Measurements from ENCODE around the gene PRDX6. TPM values are rescaled to one million over a fixed set of nuclear protein-coding genes. Genes with fewer than 3 reads are reported as not detected.

Gene PRDX6
- total and polyA plus RNA-seq, 2 of the 8 experiments (the other 6 are each of a cell fraction or from before 2014, with no cell fraction given): 348 to 677 TPM

DNA sequence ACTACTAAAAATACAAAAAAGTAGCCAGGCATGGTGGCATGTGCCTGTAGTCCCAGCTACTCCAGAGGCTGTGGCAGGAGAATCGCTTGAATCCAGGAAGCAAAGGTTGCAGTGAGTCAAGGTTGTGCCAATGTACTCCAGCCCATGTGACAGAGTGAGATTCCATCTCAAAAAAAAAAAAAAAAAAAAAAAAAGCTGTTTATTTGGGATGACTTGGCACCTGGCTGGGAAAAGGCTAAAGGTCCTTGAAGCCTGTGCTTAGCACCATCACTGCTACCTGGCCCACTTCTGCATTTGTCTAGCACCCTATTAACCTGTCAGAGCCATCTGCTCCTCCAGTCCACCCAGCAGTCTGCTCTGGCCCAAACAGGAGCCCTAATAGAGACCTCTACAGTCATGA lies 25.0 kb downstream of the PRDX6 start:
- Histone ChIP-seq H2BK5ac (ENCODE audit: low read depth, low read length) (no peak overlapping the region), H2BK12ac (ENCODE audit: low read depth, low read length) (no peak overlapping the region), H2BK120ac (replicated peaks; ENCODE audit: low read depth, low read length) (no peak overlapping the region), H3K27ac (ENCODE audit: low read depth, low read length) (no peak overlapping the region), H2BK15ac (ENCODE audit: low read length) (no peak overlapping the region), H3K14ac (ENCODE audit: insufficient read length) (no peak overlapping the region), H2AFZ (ENCODE audit: low read length) (no peak overlapping the region), H3K56ac (replicated peaks; ENCODE audit: insufficient read length, low read depth, low read length) (no peak overlapping the region), H4K8ac (ENCODE audit: extremely low read depth, insufficient read depth, low read length) (no peak overlapping the region), H2AK5ac (ENCODE audit: low read depth, low read length) (no peak overlapping the region), H3K23me2 (ENCODE audit: low read depth, low read length) (no peaks in the 10 kb centered on the region), H3K4me3 (ENCODE audit: extremely low read depth in 1 of 4, insufficient read depth in 2 of 4, low read depth in 3 of 4, low read length in 4 of 4) (no peak overlapping the region), H3K36me3 (ENCODE audit: control insufficient read depth in 2 of 4, insufficient read depth in 4 of 4, low read length in 3 of 4) (no peaks in the 10 kb centered on the region), H3K9ac (replicated peaks in 1 of 4; ENCODE audit: extremely low read depth in 1 of 4, low read depth in 3 of 4, low read length in 3 of 4) (no peak overlapping the region), H3K79me2 (ENCODE audit: control insufficient read depth in 1 of 2, insufficient read depth in 2 of 2, low read length in 2 of 2) (no peaks in the 10 kb centered on the region), H4K5ac (ENCODE audit: insufficient read length, low read depth, low read length) (no peak overlapping the region), H3K4me1 (replicated peaks in 1 of 4; ENCODE audit: control insufficient read depth in 3 of 4, insufficient read depth in 4 of 4, low read length in 3 of 4) (peaks cover 0 to 1% (median 0%) of the 10 kb centered on the region in 4 experiments; a peak in 2 of 7 replicates), H3K79me1 (ENCODE audit: low read depth, low read length) (no peaks in the 10 kb centered on the region), H3K18ac (ENCODE audit: extremely low read depth, low read length) (no peak overlapping the region), H3K23ac (ENCODE audit: insufficient read length) (no peak overlapping the region), H3K4ac (replicated peaks; ENCODE audit: insufficient read length, low read depth, low read length) (no peak overlapping the region), H3K9me3 (ENCODE audit: insufficient read depth in 2 of 2, low read depth in 1 of 2, low read length in 1 of 2) (peaks cover under 1 to 7% of the 10 kb centered on the region in 2 experiments; a peak in 3 of 4 replicates), H2BK20ac (ENCODE audit: low read length) (no peak overlapping the region), H4K20me1 (replicated peaks in 1 of 2; ENCODE audit: control insufficient read depth in 1 of 2, insufficient read depth in 2 of 2, low read length in 2 of 2) (no peaks in the 10 kb centered on the region), H3K27me3 (replicated peaks in 1 of 4; ENCODE audit: control insufficient read depth in 3 of 4, extremely low read depth in 1 of 4, insufficient read depth in 3 of 4, low read length in 3 of 4) (no peaks in the 10 kb centered on the region), H4K91ac (replicated peaks; ENCODE audit: insufficient read length, low read length) (no peak overlapping the region), H3K4me2 (ENCODE audit: insufficient read depth in 1 of 2, low read depth in 2 of 2, low read length in 2 of 2) (no peak overlapping the region)
- WGBS, 2 experiments (ENCODE audit: extremely low coverage in 1 of 2, insufficient coverage in 1 of 2, insufficient read length in 1 of 2, insufficient replicate concordance in 2 of 2, low coverage in 1 of 2, low lambda C conversion rate in 2 of 2, missing lambda C conversion rate in 1 of 2): 100% methylated on average over 1 of the region's 1 CpG; no CpG with 5 or more reads in 1 of the 2 experiments
- ChIA-PET CTCF (ENCODE audit: partially characterized antibody) (interaction anchor here (2.0 kb wide), 1 partner anchor 72 kb away, joined by 5 read pairs; no protein-coding TSS in a partner anchor), POLR2A (ENCODE audit: partially characterized antibody) (no interaction called here)
- FAIRE-seq (no peak), DNase-seq (ENCODE audit: low read depth in 1 of 2, low spot score in 2 of 2) (no peak)
- TF ChIP-seq BCL11A (IDR thresholded peaks at IDR 0.05; ENCODE audit: low read depth in 2 of 2, low read length in 2 of 2) (no peak), EZH2 (IDR thresholded peaks at IDR 0.05; ENCODE audit: low read depth, low read length, severe bottlenecking) (no peak)

Data from H1 (cell line).